SU-DHL-6 (cell line): Measurements from ENCODE around the gene SPINT1.

Source experiments
- EZH2phosphoT487 ChIP-seq: fragments of 200-600 bp; sonication (generic), shearing (Covaris generic); conservative IDR thresholded peaks from 2 replicates; pipeline ENCODE4 v1.6.1; 2018; ENCODE audit warnings: mild to moderate bottlenecking, antibody characterized with exemption, low read length, moderate library complexity, mixed read lengths
- TF ChIP-seq, protein P1 (sequence below): fragments of 200-600 bp; sonication (generic); IDR thresholded peaks from one replicate; pipeline ENCODE4 v1.5.1; 2017; ENCODE audit warnings: antibody characterized with exemption, mild to moderate bottlenecking, low read length, moderate library complexity; ENCODE audit not compliant: insufficient read depth, poor library complexity, severe bottlenecking

- TF ChIP-seq, protein P1, sequence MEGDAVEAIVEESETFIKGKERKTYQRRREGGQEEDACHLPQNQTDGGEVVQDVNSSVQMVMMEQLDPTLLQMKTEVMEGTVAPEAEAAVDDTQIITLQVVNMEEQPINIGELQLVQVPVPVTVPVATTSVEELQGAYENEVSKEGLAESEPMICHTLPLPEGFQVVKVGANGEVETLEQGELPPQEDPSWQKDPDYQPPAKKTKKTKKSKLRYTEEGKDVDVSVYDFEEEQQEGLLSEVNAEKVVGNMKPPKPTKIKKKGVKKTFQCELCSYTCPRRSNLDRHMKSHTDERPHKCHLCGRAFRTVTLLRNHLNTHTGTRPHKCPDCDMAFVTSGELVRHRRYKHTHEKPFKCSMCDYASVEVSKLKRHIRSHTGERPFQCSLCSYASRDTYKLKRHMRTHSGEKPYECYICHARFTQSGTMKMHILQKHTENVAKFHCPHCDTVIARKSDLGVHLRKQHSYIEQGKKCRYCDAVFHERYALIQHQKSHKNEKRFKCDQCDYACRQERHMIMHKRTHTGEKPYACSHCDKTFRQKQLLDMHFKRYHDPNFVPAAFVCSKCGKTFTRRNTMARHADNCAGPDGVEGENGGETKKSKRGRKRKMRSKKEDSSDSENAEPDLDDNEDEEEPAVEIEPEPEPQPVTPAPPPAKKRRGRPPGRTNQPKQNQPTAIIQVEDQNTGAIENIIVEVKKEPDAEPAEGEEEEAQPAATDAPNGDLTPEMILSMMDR, result no peak
- no peak for TF ChIP-seq EZH2phosphoT487
Measured at GRCh38 chr15:40853241-40853890, 9.5 kb downstream of the SPINT1 start.
